HG03571 (cell line): Measurements from ENCODE around the gene SMIM36.
"Not testable (repeated sequence)": the region's sequence is repeated elsewhere in the genome, so short reads cannot be mapped to it uniquely, and the experiment has no call there.

ENCODE experiments used
- ATAC-seq: cut with Tn5 transposase; IDR thresholded peaks from one replicate; pipeline ENCODE4 v1.9.1; 2021; ENCODE audit not compliant: unreplicated experiment

The SMIM36 gene

DNA sequence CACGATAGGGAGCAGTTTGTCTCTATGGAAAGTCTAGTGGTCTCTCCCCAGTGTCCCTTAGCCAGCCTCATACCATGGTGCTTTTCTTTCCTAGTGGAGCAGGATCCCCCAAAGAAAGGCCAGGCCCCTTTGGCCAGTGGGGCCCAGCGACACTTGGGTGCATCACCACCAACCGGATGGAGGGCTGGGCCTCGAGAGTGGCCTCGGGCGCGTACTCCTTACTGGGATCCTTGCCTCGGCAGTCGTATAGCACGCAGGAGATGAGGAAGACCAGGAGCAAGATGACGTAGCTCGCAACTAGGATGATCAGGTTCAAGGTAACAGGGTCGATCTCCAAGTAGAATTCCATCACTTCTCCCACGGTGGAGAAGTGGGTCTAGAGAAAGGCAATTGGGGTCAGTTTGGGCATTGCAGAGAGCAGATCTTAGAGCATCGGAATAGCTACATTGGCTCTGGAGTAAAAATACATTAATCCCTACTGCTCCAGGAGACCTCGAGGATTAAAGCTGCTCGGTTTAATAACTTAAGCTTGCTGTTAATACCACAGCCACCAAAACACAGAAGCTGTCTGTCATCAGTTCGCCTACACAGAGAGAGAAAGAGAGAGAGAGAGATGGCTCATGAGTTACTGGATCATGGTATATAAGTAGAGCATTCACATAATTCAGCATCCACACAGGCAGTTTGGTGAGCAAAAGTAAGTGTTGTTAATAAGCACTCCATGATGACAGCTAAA is at the start of gene SMIM36:
TSS of gene SMIM36 (minus strand) at position 467 of the 736 bp plus-strand sequence.
- ATAC-seq: no peak

GRCh38 chr17:55555772-55556171 is 44.5 kb upstream of the SMIM36 start:
- no peak for ATAC-seq

DNA sequence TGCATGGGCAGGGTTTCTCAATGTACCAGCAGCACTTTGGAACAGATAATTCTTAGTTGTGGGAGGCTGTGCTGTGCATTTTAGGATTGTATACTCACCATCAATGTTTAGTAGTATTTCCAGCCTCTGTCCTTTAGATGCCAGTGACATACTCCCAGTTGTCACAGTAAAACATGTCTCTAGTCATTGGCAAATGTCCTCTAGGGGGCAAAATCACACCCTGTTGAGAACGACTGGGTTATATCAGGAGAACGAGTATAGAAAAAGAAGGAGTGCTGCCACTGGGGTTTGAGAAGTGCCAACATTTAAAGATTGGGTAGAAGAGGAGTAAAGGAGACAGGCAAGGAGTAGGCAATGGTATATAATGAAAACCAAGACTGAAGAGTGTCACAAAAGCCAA is 37.9 kb upstream of the SMIM36 start:
- no peak for ATAC-seq

DNA sequence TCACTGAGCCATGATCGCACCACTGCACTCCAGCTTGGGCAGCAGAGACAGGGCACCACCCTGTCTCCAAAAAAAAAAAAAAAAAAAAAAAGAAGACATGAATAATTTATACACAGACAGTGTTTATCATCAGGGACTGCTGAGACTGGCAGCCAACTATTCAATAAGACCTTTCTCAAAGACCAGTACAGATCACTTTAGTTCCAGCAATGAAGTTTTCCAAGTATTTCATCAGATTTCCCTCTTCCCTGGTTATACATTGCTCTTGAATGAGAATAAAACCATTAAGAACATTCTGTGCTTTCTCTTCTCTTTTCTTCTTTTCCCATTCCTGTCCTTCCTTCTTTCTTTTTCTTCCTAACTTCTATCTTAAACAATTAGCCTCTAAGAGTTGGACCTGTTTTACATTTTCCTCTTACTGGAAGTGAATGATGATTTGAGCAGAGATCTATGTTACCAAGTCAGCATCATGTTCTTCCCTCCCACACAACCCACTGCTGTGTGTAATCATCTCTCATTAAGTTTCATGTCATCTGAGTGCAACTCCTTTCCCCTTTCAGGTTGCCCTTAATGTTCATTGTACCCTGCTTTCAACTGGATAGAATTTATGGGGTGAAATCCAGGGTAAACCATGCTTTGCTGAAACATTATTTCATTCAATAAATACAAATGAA is 35.9 kb upstream of the SMIM36 start:
- ATAC-seq: no peak

DNA sequence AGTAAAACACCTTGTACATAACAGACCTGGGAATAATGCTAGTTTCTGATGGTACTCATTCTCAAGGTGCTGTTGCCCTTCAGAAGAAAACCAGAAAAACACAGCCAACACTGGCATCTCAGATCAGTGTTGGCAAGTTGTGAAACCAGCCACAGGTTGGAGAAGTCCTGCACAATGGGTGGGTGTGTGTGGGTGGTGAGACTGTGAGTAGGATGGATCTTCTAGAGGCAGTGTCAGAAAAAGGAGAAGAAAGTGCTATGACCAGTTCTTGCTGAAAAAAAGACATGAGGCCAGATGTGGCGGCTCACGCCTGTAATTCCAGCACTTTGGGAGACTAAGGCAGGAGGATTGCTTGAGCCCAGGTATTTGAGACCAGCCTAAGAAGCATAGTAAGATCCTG is 35.2 kb upstream of the SMIM36 start:
- ATAC-seq: no peak

GRCh38 chr17:55545806-55546205 is 34.6 kb upstream of the SMIM36 start:
- no peak for ATAC-seq

DNA sequence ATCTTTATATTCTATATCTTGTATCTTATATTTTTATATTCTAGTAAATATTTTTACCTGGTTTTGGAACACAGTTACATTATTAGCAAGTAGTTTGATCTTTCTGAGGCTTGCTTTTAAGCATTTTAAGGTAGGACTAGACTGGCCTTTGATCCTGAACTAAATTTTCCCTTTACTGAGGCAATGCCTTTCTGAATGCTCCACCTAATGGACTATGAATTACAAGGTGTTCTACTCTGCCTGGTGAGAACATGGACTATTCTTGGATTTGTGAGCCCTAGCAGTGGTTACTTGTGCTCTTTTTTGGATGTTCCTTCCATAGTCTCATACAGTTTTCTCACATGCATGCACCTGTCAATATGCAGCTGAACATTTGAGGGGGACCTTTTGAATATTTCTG is 32.5 kb upstream of the SMIM36 start:
- no peak for ATAC-seq

- no peak for ATAC-seq
Observed at GRCh38 chr17:55540414-55541091, 29.3 kb upstream of the SMIM36 start.

DNA sequence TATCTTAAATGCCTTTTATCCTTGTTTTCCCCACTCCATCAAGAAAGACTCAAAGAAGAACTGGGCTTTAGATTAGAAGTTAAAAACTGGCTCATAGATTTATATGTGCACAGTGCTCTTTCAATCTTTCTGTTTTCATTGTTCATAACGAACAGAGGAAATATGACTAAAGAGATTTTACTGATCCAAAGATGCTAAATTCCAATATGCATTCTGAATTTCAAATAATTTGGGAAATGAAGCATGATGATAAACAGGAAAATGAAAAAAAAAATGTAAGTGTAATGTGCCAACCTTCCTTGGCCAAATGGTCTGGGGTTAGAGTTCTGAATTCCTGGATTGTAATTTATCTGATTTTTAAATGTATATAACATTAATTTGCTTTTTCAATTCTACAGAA is 25.0 kb upstream of the SMIM36 start:
- ATAC-seq: no peak

DNA sequence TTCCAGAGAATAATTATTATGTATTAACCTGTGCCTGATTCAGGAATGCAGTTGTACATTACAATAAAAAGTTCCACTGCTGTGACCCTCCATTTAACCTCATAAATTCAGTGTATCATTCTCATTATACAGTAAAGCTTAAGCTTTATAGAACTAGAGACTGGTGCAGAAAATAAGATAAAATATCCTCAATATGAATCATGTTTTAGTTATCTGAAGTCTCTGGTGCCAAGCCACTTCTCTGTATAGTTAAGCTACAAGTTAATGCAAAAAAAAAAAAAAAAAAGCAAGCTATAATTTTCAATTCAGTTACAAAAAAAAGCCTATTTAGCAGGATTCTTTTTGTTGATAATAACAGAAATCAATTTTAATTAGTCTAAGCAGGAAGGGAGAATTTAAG is 22.4 kb upstream of the SMIM36 start:
- no peak for ATAC-seq

- no peak for ATAC-seq
Observed at GRCh38 chr17:55532670-55533069, 21.4 kb upstream of the SMIM36 start.

DNA sequence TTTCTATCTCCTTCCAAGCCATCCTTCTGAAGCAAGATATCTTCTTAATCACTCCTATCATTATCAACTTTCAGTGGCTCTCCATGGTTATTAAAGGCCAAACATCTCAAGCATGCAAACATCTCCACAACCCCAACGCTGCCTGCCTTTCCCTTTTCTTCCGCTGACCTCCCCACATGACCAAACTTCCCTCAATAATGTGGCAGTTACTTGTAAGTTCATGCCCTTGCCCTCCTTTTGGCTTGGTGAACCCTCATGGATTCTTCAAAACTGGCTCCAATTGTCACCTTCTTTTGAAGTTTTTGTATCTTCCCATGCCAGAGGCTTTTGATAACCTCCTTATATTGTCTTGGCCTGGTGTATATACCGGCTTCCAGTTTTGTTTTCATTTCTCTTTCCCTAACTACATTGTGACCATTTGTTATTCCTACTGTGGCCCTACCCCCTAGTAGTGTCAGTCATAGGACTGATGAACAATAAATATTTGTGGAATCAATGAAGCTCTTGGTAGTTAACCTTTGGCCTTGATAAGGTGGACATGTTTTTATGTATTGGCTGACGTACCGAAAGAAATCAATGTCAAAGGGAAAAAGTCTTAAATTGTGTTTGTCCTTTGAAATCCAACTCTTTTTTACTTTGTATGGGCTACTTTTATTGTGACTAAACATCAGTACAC is 19.9 kb upstream of the SMIM36 start:
- no peak for ATAC-seq

GRCh38 chr17:55530064-55530463 is 18.8 kb upstream of the SMIM36 start:
- ATAC-seq: no peak

DNA sequence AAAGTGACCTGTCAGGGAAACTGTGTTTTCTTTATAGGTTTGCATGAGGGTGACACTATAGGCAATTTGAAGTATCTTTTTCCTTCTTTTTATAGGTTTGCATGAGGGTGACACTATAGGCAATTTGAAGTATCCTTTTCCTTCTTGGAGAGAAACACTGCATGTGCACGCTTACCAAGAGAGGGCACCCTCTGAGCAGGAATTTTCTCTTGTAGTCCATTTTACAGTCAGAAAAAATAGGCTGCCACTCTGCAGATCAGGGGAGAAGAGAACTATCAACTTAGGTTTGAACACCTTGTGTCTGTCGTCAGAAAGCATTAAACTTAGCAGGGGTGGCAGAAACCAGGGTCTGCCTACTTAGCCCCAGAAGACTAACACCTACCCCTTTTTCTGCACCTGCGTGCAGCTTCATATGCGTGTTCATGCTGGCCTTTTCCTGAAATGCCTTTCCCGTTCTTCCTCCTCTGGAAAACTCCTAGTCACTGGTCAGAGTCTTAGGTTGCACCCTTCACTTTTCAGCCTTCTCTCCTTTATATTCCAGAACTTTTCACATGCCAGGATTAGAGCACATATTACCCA is 16.4 kb upstream of the SMIM36 start:
- ATAC-seq: no peak

DNA sequence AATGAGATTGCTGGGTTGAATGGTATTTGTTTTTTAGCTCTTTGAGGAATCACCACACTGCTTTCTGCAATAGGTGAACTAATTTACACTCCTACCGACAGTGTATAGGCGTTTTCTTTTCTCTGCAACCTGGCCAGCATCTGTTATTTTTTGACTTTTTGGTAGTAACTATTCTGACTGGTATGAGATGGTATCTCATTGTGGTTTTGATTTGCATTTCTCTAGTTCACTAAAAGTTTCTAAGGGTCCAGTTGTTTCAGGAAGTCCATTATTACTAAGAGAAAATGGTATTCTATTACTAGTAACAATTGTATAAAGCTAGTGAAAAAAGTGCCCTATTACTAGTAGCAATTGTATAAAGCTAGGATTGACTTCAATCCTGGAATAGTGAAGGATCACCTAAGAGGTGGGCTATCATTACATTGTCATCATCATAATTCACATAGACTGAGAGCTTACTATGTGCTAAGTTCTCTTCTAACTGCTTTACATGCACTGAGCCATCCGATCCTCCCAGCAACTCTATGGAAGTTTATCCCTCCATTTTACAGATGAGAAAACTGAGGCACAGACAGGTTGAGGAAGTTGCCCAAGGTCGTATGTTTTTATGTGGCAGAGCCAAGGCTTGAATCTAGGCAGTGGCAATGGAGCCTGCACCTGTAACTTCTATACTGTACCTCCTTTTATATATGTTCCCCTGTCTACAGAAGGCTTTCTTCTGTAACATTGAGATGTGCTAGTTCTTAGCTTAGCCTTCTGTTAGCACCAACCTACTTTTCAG is 13.4 kb upstream of the SMIM36 start:
- peak; percentile 69 for ATAC-seq

DNA sequence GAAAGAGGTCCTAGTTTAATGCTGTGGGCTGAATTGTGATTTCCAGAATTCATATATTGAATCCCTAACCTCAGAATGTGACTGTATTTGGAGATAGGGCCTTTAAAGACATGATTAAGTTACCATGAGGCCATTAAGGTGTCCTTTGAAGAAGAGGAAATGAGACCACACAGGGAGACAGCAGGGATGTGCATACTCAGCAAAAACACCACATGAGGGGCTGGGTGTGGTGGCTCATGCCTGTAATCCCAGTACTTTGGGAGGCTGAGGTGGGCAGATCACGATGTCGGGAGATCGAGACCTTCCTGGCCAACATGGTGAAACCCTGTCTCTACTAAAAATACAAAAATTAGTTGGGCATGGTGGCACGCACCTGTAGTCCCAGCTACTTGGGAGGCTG is 11.8 kb upstream of the SMIM36 start:
- not testable (repeated sequence) for ATAC-seq

GRCh38 chr17:55521186-55521585 is 9.9 kb upstream of the SMIM36 start:
- no peak for ATAC-seq

GRCh38 chr17:55520402-55520801 is 9.2 kb upstream of the SMIM36 start:
- ATAC-seq: no peak

- no peak for ATAC-seq
Observed at GRCh38 chr17:55518510-55518909, 7.3 kb upstream of the SMIM36 start.

GRCh38 chr17:55513885-55514590 is 2.8 kb upstream of the SMIM36 start:
- ATAC-seq: peak; percentile 73
